Testis (tissue), 3 donors: ENCODE measurements around the gene HBA2. TPM values are rescaled to one million over a fixed set of nuclear protein-coding genes. Genes with fewer than 3 reads are reported as not detected.
A peak's percentile ranks its signal among the peaks of the same experiment; 100 is the strongest.
"Not testable (repeated sequence)": the region's sequence is repeated elsewhere in the genome, so short reads cannot be mapped to it uniquely, and the experiment has no call there.

Experiments used
- DNase-seq: peaks from one replicate; pipeline ENCODE4 v3.0.0-alpha.2; 2019
- H3K27ac ChIP-seq, 2 donors: fragments of 200-600 bp; sonication (generic); one replicate each; pipeline ENCODE4 v1.5.1; 2019
- H3K27me3 ChIP-seq: fragments of 200-600 bp; sonication (generic); one replicate; pipeline ENCODE4 v1.5.1; 2019
- H3K36me3 ChIP-seq: fragments of 200-600 bp; sonication (generic); one replicate; pipeline ENCODE4 v1.5.1; 2017; ENCODE audit warnings: low read depth; ENCODE audit errors: missing control alignments
- H3K4me1 ChIP-seq: fragments of 200-600 bp; sonication (generic); one replicate; pipeline ENCODE4 v1.5.1; 2019
- H3K4me3 ChIP-seq, 2 donors: fragments of 200-600 bp; sonication (generic); one replicate each; pipeline ENCODE4 v1.5.1; 2017 to 2019
- H3K9me3 ChIP-seq: fragments of 200-600 bp; sonication (generic); one replicate; pipeline ENCODE4 v1.5.1; 2017
- CTCF ChIP-seq, 3 experiments: fragments of 450-650 bp in 2 of 3; fragments of 200-600 bp in 1 of 3; sonication (generic) in 1 of 3; IDR thresholded peaks; one replicate each; pipeline ENCODE4 v1.5.1; 2016 to 2019; ENCODE audit warnings: antibody characterized with exemption in 3 of 3, mild to moderate bottlenecking in 2 of 3, moderate library complexity in 1 of 3
- POLR2A ChIP-seq: fragments of 450-650 bp; IDR thresholded peaks from one replicate; pipeline ENCODE4 v1.6.1; 2017; ENCODE audit warnings: antibody characterized with exemption, mild to moderate bottlenecking, moderate library complexity
- WGBS, 2 donors: methylation state at CpG; one replicate each; pipeline ENCODE4 v1.1.5; 2018; 5-methylcytosine and 5-hydroxymethylcytosine counted together
- intact Hi-C: fragments of 100-400 bp; cut with DNase I; formaldehyde crosslinking; loops from one replicate; pipeline ENCODE4 v1.15.1; 2023; ENCODE audit warnings: low total_unique reads
- polyA plus RNA-seq: library from polyadenylated mRNA; stranded (reverse); fragments of 350-450 nt; fragmentation: Illumina TruSeq; extraction: RNeasy Lipid Tissue Mini Kit (QIAGEN cat#74804); gene quantifications from one replicate; pipeline ENCODE4 v1.2.3, GENCODE V29; 2014; ENCODE audit warnings: low read depth, low replicate concordance; ENCODE audit not compliant: insufficient read depth
- total RNA-seq, 2 donors: library from RNA; depleted of rRNA; stranded (reverse); fragments of >200 nt; gene quantifications; one replicate each; pipeline ENCODE4 v1.2.3, GENCODE V29; 2016

The HBA2 gene
- total and polyA plus RNA-seq, 3 donors from 2014 or later = 7.1 to 68.9 (median 27.4) TPM

GRCh38 chr16:152141-153128 lies 20.2 kb upstream of the HBA2 start, which contains the start of gene HBZ:
TSS of gene HBZ (plus strand) at chr16:152644. CDS start at chr16:152910, 266 bp downstream.
- intact Hi-C loops = no loop called here
- H3K4me1 ChIP-seq = peaks cover 5% of the 10 kb centered on the region
- WGBS, 2 donors = 82 to 83% methylated on average over 16 of the region's 17 CpGs

GRCh38 chr16:153129-153521 lies 19.6 kb upstream of the HBA2 start:
- H3K27ac ChIP-seq, H3K4me3 ChIP-seq, H3K27me3 ChIP-seq, H3K36me3 ChIP-seq, H3K9me3 ChIP-seq, H3K4me1 ChIP-seq, intact Hi-C loops, DNase-seq: not testable (repeated sequence)
- WGBS, 2 donors = 41 to 54% methylated on average over 5 of the region's 6 CpGs

More at GRCh38 chr16:152141-153128, 20.2 kb upstream of the HBA2 start, which contains the start of gene HBZ:
- H3K9me3 ChIP-seq = no peaks in the 10 kb centered on the region
- no peaks in the 10 kb centered on the region for H3K36me3 ChIP-seq
- no peak within 1 kb of the TSS for H3K4me3 ChIP-seq
- no peaks in the 10 kb centered on the region for H3K27me3 ChIP-seq
- H3K27ac ChIP-seq = no peak within 1 kb of the TSS
- DNase-seq = no peak
- TF ChIP-seq CTCF (IDR thresholded peaks at IDR 0.05) (no peak), POLR2A (no peak)

GRCh38 chr16:153550-154216 lies 19.0 kb upstream of the HBA2 start:
- H3K27me3 ChIP-seq, H3K9me3 ChIP-seq, H3K4me1 ChIP-seq, H3K36me3 ChIP-seq, intact Hi-C loops, H3K4me3 ChIP-seq, H3K27ac ChIP-seq, DNase-seq: not testable (repeated sequence)
- WGBS, 2 donors = no CpG with 5 or more reads among the region's 74 CpGs

GRCh38 chr16:154217-155030 lies 18.3 kb upstream of the HBA2 start:
- WGBS, 2 donors = 2 to 3% methylated on average over 25 to 32 of the region's 59 CpGs
- DNase-seq = no peak
- H3K9me3 ChIP-seq = no peaks in the 10 kb centered on the region

GRCh38 chr16:155031-155398 lies 17.7 kb upstream of the HBA2 start:
- WGBS, 2 donors = 45 to 57% methylated on average over 7 of the region's 7 CpGs
- H3K27me3 ChIP-seq = no peaks in the 10 kb centered on the region
- no peak for DNase-seq
- H3K4me3 ChIP-seq = peak overlapping the region in 1 of 2 donors; percentile 51
- H3K9me3 ChIP-seq = no peaks in the 10 kb centered on the region
- H3K36me3 ChIP-seq = no peaks in the 10 kb centered on the region
- no peak for TF ChIP-seq POLR2A
- no peak overlapping the region for H3K27ac ChIP-seq
- peaks cover 5% of the 10 kb centered on the region for H3K4me1 ChIP-seq
- intact Hi-C loops = no loop called here

More at GRCh38 chr16:154217-155030, 18.3 kb upstream of the HBA2 start:
- peak overlapping the region; percentile 36 to 51 for H3K4me3 ChIP-seq
- no peaks in the 10 kb centered on the region for H3K27me3 ChIP-seq
- intact Hi-C loops = no loop called here
- TF ChIP-seq CTCF (IDR thresholded peaks at IDR 0.05) (no peak), POLR2A (no peak)
- no peaks in the 10 kb centered on the region for H3K36me3 ChIP-seq
- H3K27ac ChIP-seq = no peak overlapping the region
- peaks cover 5% of the 10 kb centered on the region for H3K4me1 ChIP-seq
